ENCODE data around the gene ASB1.

DNA sequence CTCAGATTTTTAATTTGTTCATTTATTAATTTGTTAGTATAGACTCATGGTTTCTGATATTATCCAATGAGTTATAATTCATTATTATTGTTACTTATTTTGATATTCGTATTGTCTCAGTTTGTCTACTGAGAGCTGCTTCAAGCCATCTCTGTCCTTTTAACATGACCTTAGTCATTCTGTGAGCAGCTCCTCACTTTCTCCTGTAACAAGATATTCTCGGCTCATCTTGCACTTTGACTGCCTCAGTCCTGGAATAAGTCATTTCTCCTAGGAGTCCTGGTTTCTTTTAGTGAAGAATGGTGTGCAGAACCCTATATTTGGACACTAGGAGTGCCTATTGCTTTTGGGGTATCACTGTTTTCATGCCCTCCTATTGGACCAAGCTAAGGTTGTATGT is 13.2 kb downstream of the ASB1 start:
- TF ChIP-seq, protein P1, sequence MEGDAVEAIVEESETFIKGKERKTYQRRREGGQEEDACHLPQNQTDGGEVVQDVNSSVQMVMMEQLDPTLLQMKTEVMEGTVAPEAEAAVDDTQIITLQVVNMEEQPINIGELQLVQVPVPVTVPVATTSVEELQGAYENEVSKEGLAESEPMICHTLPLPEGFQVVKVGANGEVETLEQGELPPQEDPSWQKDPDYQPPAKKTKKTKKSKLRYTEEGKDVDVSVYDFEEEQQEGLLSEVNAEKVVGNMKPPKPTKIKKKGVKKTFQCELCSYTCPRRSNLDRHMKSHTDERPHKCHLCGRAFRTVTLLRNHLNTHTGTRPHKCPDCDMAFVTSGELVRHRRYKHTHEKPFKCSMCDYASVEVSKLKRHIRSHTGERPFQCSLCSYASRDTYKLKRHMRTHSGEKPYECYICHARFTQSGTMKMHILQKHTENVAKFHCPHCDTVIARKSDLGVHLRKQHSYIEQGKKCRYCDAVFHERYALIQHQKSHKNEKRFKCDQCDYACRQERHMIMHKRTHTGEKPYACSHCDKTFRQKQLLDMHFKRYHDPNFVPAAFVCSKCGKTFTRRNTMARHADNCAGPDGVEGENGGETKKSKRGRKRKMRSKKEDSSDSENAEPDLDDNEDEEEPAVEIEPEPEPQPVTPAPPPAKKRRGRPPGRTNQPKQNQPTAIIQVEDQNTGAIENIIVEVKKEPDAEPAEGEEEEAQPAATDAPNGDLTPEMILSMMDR (IDR thresholded peaks at IDR 0.05) = no peak
- no peak for TF ChIP-seq POLR2AphosphoS5 (IDR thresholded peaks at IDR 0.05)
- no peak for TF ChIP-seq POLR2A (IDR thresholded peaks at IDR 0.05)
